GM15510 (cell line): ENCODE results near the gene CHRNA5.

Experiments
- POLR2A ChIP-seq: IDR thresholded peaks from 3 replicates; pipeline ENCODE4 v1.6.1; 2011; ENCODE audit warnings: borderline replicate concordance; ENCODE audit not compliant: insufficient read length; ENCODE audit errors: extremely low read depth

CHRNA5 gene

GRCh38 chr15:78641102-78641748 is 75.9 kb downstream of the CHRNA5 start, which contains the start of gene CHRNB4:
CHRNB4 (minus strand) TSS chr15:78641210; CDS start chr15:78641133, 77 bp downstream.
- no peak for TF ChIP-seq POLR2A

- TF ChIP-seq POLR2A, result no peak
Observed at GRCh38 chr15:78641749-78642275, 76.5 kb downstream of the CHRNA5 start.

- no peak for TF ChIP-seq POLR2A
Observed at GRCh38 chr15:78642331-78642730, 77.0 kb downstream of the CHRNA5 start.
